Uterus (tissue), 4 donors: ENCODE results near the gene CATSPER3. TPM values are rescaled to one million over a fixed set of nuclear protein-coding genes. Genes with fewer than 3 reads are reported as not detected.
"Not testable (repeated sequence)": the region's sequence is repeated elsewhere in the genome, so short reads cannot be mapped to it uniquely, and the experiment has no call there.

ENCODE experiments used
- DNase-seq, 2 donors: peaks; one replicate each; pipeline ENCODE4 v3.0.0-alpha.2; 2019 to 2020
- H3K27ac ChIP-seq, 2 donors: fragments of 200-600 bp; sonication (generic); 1 replicate in 1 of 2; 2 replicates in 1 of 2; pipeline ENCODE4 v1.5.1; 2016 to 2018
- H3K27me3 ChIP-seq, 2 donors: fragments of 200-600 bp; sonication (generic); one replicate each; pipeline ENCODE4 v1.5.1; 2018 to 2019; ENCODE audit warnings: control low read depth in 1 of 2
- H3K36me3 ChIP-seq, 2 donors: fragments of 200-600 bp; sonication (generic); one replicate each; pipeline ENCODE4 v1.5.1; 2019; ENCODE audit warnings: control low read depth in 1 of 2
- H3K4me1 ChIP-seq, 2 donors: fragments of 200-600 bp; sonication (generic); one replicate each; pipeline ENCODE4 v1.5.1; 2018 to 2019; ENCODE audit warnings: control low read depth in 1 of 2
- H3K4me3 ChIP-seq, 2 donors: fragments of 200-600 bp; sonication (generic); 1 replicate in 1 of 2; 2 replicates in 1 of 2; pipeline ENCODE4 v1.5.1; 2018 to 2019; ENCODE audit warnings: mild to moderate bottlenecking in 1 of 2
- H3K9me3 ChIP-seq, 2 donors: fragments of 200-600 bp; sonication (generic); one replicate each; pipeline ENCODE4 v1.5.1; 2019; ENCODE audit warnings: control low read depth in 1 of 2
- CTCF ChIP-seq, 4 experiments: fragments of 200-600 bp in 2 of 4; fragments of 450-650 bp in 2 of 4; sonication (generic) in 2 of 4; IDR thresholded peaks; one replicate each; pipeline ENCODE4 v1.5.1; 2016 to 2019; ENCODE audit warnings: antibody characterized with exemption in 4 of 4, mild to moderate bottlenecking in 2 of 4, moderate library complexity in 1 of 4
- POLR2A ChIP-seq, 2 donors: fragments of 450-650 bp; IDR thresholded peaks; one replicate each; pipeline ENCODE4 v1.6.1; 2016; ENCODE audit warnings: antibody characterized with exemption in 2 of 2, mild to moderate bottlenecking in 1 of 2, moderate library complexity in 1 of 2
- intact Hi-C: fragments of 100-400 bp; cut with DNase I; formaldehyde crosslinking; loops from one replicate; pipeline ENCODE4 v1.15.1; 2023; ENCODE audit warnings: low total_unique reads
- total RNA-seq, 4 donors: library from RNA; depleted of rRNA in 3 of 4; stranded (reverse); fragments of >200 nt in 3 of 4; gene quantifications; one replicate each; pipeline versions ENCODE4 v1.1.0 to v1.2.4, GENCODE V29; 2014 to 2023
- donor health status: DM: yes; HTN: yes; CAD: no.

Gene CATSPER3
- total RNA-seq, 4 donors from 2014 or later, result 0.48 to 2.7 TPM; not detected in 2

DNA sequence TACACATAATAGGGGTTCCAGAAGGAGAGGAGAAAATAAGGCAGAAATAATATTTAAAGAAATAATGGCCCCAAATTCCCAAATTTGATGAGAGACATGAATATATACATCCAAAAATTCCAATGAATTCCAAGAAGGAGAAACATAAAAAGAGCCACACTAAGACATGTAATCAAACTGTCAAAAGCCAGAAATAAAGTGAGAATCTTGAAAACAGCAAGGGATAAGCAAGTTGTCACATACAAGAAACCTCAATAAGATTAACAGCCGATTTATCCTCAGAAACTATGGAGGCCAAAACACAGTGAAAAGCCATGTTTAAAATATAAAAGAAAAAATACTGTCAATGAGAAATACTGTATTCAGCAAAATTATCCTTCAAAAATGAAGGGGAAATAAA lies 14.5 kb downstream of the CATSPER3 start:
- no peak overlapping the region for H3K27ac ChIP-seq
- H3K36me3 ChIP-seq, result no peaks in the 10 kb centered on the region
- no peak overlapping the region for H3K4me3 ChIP-seq
- intact Hi-C loops, result no loop called here
- peaks cover 0 to 15% of the 10 kb centered on the region in 2 donors for H3K9me3 ChIP-seq
- H3K4me1 ChIP-seq, result no peaks in the 10 kb centered on the region
- no peak for TF ChIP-seq POLR2A (IDR thresholded peaks at IDR 0.05)
- TF ChIP-seq CTCF (IDR thresholded peaks at IDR 0.05), result no peak
- no peak for DNase-seq
- no peaks in the 10 kb centered on the region for H3K27me3 ChIP-seq

- Histone ChIP-seq H3K9me3 (no peaks in the 10 kb centered on the region), H3K4me1 (no peaks in the 10 kb centered on the region), H3K27ac (no peak overlapping the region), H3K4me3 (no peak overlapping the region), H3K36me3 (no peaks in the 10 kb centered on the region), H3K27me3 (no peaks in the 10 kb centered on the region)
- intact Hi-C loops, result no loop called here
- TF ChIP-seq POLR2A (IDR thresholded peaks at IDR 0.05) (no peak), CTCF (IDR thresholded peaks at IDR 0.05) (no peak)
- DNase-seq, result no peak
These were observed 21.6 kb downstream of the CATSPER3 start for GRCh38 chr5:134989266-134989830.

DNA sequence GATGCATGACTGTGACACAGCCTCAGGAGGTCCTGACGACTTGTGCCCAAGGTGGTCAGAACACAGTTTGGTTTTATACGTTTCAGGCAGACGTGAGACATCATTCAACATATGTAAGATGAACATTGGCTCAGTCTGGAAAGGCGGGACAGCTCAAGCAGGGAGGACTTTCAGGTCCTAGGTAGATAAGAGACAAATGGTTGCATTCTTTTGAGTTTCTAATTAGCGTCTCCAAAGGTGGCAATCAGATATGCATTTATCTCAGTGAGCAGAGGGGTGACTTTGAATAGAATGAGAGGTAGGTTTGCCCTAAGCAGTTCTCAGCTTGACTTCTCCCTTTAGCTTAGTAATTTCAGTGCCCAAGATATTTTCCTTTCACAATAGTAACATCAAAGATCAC lies 22.5 kb downstream of the CATSPER3 start:
- H3K4me1 ChIP-seq, H3K36me3 ChIP-seq, H3K9me3 ChIP-seq, intact Hi-C loops, H3K27me3 ChIP-seq, H3K4me3 ChIP-seq, H3K27ac ChIP-seq, DNase-seq: not testable (repeated sequence)

GRCh38 chr5:134992148-134992547 lies 24.4 kb downstream of the CATSPER3 start:
- H3K27me3 ChIP-seq, result no peaks in the 10 kb centered on the region
- no peaks in the 10 kb centered on the region for H3K9me3 ChIP-seq
- no peaks in the 10 kb centered on the region for H3K4me1 ChIP-seq
- no peak overlapping the region for H3K27ac ChIP-seq
- TF ChIP-seq POLR2A (IDR thresholded peaks at IDR 0.05) (no peak), CTCF (IDR thresholded peaks at IDR 0.05) (no peak)
- intact Hi-C loops, result no loop called here
- no peak overlapping the region for H3K4me3 ChIP-seq
- DNase-seq, result no peak
- H3K36me3 ChIP-seq, result no peaks in the 10 kb centered on the region

DNA sequence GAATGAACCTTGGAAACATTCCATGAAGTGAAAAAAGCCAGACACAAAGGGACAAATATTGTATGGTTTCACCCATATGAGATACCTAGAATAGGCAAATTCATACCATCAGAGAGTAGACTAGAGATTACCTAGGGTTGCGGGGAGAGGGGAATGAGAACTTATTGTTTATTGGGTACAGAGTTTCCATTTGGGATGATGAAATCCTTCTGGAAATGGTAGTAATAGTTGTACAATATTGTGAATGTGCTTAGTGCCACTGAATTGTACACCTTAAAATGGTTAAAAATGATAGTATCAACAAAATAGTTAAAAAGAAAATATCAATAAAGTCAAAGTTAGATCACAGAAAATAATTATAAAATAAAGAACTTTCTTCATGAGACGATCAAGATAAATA lies 25.5 kb downstream of the CATSPER3 start:
- intact Hi-C loops, result no loop called here
- TF ChIP-seq POLR2A (IDR thresholded peaks at IDR 0.05) (no peak), CTCF (IDR thresholded peaks at IDR 0.05) (no peak)
- no peaks in the 10 kb centered on the region for H3K27me3 ChIP-seq
- no peaks in the 10 kb centered on the region for H3K36me3 ChIP-seq
- no peaks in the 10 kb centered on the region for H3K4me1 ChIP-seq
- H3K9me3 ChIP-seq, result no peaks in the 10 kb centered on the region
- DNase-seq, result no peak
- no peak overlapping the region for H3K27ac ChIP-seq
- H3K4me3 ChIP-seq, result no peak overlapping the region
